ENCODE results near the gene IREB2.
A peak's percentile ranks its signal among the peaks of the same experiment; 100 is the strongest.

The IREB2 gene

GRCh38 chr15:78438619-78439285 lies 736 bp downstream of the IREB2 start:
- DNase-seq: peak; percentile 64 to 74 (median 67)
- Histone ChIP-seq H3K36me3 (ENCODE audit: control insufficient read depth in 4 of 4, insufficient read depth in 4 of 4, low read length in 3 of 4) (peaks cover 2 to 31% (median 17%) of the 10 kb centered on the region in 4 experiments), H3K27me3 (replicated peaks in 2 of 5; ENCODE audit: control insufficient read depth in 4 of 5, insufficient read depth in 5 of 5, low read length in 4 of 5) (no peaks in the 10 kb centered on the region), H3K9me3 (ENCODE audit: control extremely low read depth in 1 of 5, control insufficient read depth in 4 of 5, insufficient read depth in 2 of 5, low read depth in 1 of 5, low read length in 4 of 5) (peaks cover 0 to 2% (median 0%) of the 10 kb centered on the region in 5 experiments), H3K27ac (ENCODE audit: insufficient read depth in 1 of 2, low read depth in 1 of 2, low read length in 2 of 2, poor library complexity in 1 of 2, severe bottlenecking in 2 of 2) (peak overlapping the region; percentile 97 to 99), H3K4me1 (ENCODE audit: control extremely low read depth in 1 of 4, control insufficient read depth in 4 of 4, insufficient read depth in 4 of 4, low read length in 3 of 4) (peaks cover 8 to 34% (median 25%) of the 10 kb centered on the region in 4 experiments), H3K4me3 (ENCODE audit: control insufficient read depth in 1 of 7, extremely low read depth in 1 of 7, insufficient read depth in 4 of 7, low read depth in 2 of 7, low read length in 6 of 7) (peak overlapping the region; percentile 67 to 96 (median 93))
- POLR2A ChIA-PET: interaction anchor here (1.0 to 1.2 kb wide), 3 partner anchors 14 to 34 kb away, joined by 3 to 4 read pairs (median 3); no protein-coding TSS in a partner anchor
- 0% methylated on average over 15 of the region's 23 CpGs for WGBS (ENCODE audit: insufficient coverage)
- CTCF ChIA-PET: interaction anchor here (1.2 to 4.3 kb wide), 2 partner anchors 11 to 20 kb away, joined by 3 to 29 read pairs; no protein-coding TSS in a partner anchor

GRCh38 chr15:78440375-78441373 lies 2.7 kb downstream of the IREB2 start:
- ChIA-PET POLR2A (no interaction called here), CTCF (interaction anchor here (0.9 to 1.9 kb wide), 6 partner anchors 12 to 120 kb away, joined by 3 to 4 read pairs (median 3); no protein-coding TSS in a partner anchor)

GRCh38 chr15:78444255-78444654 lies 6.2 kb downstream of the IREB2 start:
- Histone ChIP-seq H3K4me1 (ENCODE audit: control extremely low read depth in 1 of 4, control insufficient read depth in 4 of 4, insufficient read depth in 4 of 4, low read length in 3 of 4) (peaks cover 5 to 21% (median 13%) of the 10 kb centered on the region in 4 experiments), H3K36me3 (ENCODE audit: control insufficient read depth in 4 of 4, insufficient read depth in 4 of 4, low read length in 3 of 4) (peaks cover 14 to 72% (median 45%) of the 10 kb centered on the region in 4 experiments), H3K27ac (ENCODE audit: insufficient read depth in 1 of 2, low read depth in 1 of 2, low read length in 2 of 2, poor library complexity in 1 of 2, severe bottlenecking in 2 of 2) (no peak overlapping the region), H3K27me3 (replicated peaks in 2 of 5; ENCODE audit: control insufficient read depth in 4 of 5, insufficient read depth in 5 of 5, low read length in 4 of 5) (no peaks in the 10 kb centered on the region), H3K4me3 (ENCODE audit: control insufficient read depth in 1 of 7, extremely low read depth in 1 of 7, insufficient read depth in 4 of 7, low read depth in 2 of 7, low read length in 6 of 7) (no peak overlapping the region), H3K9me3 (ENCODE audit: control extremely low read depth in 1 of 5, control insufficient read depth in 4 of 5, insufficient read depth in 2 of 5, low read depth in 1 of 5, low read length in 4 of 5) (no peaks in the 10 kb centered on the region)
- WGBS (ENCODE audit: insufficient coverage): no CpG with 5 or more reads among the region's 1 CpG
- CTCF ChIA-PET: interaction anchor here (0.5 kb wide), 1 partner anchor 255 kb away, joined by 3 read pairs; no protein-coding TSS in a partner anchor
- POLR2A ChIA-PET: interaction anchor here (0.6 kb wide), 1 partner anchor 23 kb away, joined by 3 read pairs; no protein-coding TSS in a partner anchor
- no peak for DNase-seq

More at GRCh38 chr15:78440375-78441373, 2.7 kb downstream of the IREB2 start:
- Histone ChIP-seq H3K9me3 (ENCODE audit: control extremely low read depth in 1 of 5, control insufficient read depth in 4 of 5, insufficient read depth in 2 of 5, low read depth in 1 of 5, low read length in 4 of 5) (no peaks in the 10 kb centered on the region), H3K4me1 (ENCODE audit: control extremely low read depth in 1 of 4, control insufficient read depth in 4 of 4, insufficient read depth in 4 of 4, low read length in 3 of 4) (peaks cover 8 to 31% (median 24%) of the 10 kb centered on the region in 4 experiments), H3K27me3 (replicated peaks in 2 of 5; ENCODE audit: control insufficient read depth in 4 of 5, insufficient read depth in 5 of 5, low read length in 4 of 5) (no peaks in the 10 kb centered on the region), H3K36me3 (ENCODE audit: control insufficient read depth in 4 of 4, insufficient read depth in 4 of 4, low read length in 3 of 4) (peaks cover 10 to 47% (median 28%) of the 10 kb centered on the region in 4 experiments), H3K27ac (ENCODE audit: insufficient read depth in 1 of 2, low read depth in 1 of 2, low read length in 2 of 2, poor library complexity in 1 of 2, severe bottlenecking in 2 of 2) (peak overlapping the region in 1 of 2 experiments; percentile 99), H3K4me3 (ENCODE audit: control insufficient read depth in 1 of 7, extremely low read depth in 1 of 7, insufficient read depth in 4 of 7, low read depth in 2 of 7, low read length in 6 of 7) (no peak overlapping the region)
- DNase-seq: no peak
- 100% methylated on average over 2 of the region's 3 CpGs for WGBS (ENCODE audit: insufficient coverage)

- no CpG with 5 or more reads among the region's 2 CpGs for WGBS (ENCODE audit: insufficient coverage)
- H3K36me3 ChIP-seq (ENCODE audit: control insufficient read depth in 4 of 4, insufficient read depth in 4 of 4, low read length in 3 of 4): peaks cover 16 to 70% (median 42%) of the 10 kb centered on the region in 4 experiments
- H3K4me1 ChIP-seq (ENCODE audit: control extremely low read depth in 1 of 4, control insufficient read depth in 4 of 4, insufficient read depth in 4 of 4, low read length in 3 of 4): peaks cover 0 to 8% (median 4%) of the 10 kb centered on the region in 4 experiments
- CTCF ChIA-PET: no interaction called here
- H3K27ac ChIP-seq (ENCODE audit: insufficient read depth in 1 of 2, low read depth in 1 of 2, low read length in 2 of 2, poor library complexity in 1 of 2, severe bottlenecking in 2 of 2): no peak overlapping the region
- no peak for DNase-seq
- POLR2A ChIA-PET: no interaction called here
- H3K27me3 ChIP-seq (replicated peaks in 2 of 5; ENCODE audit: control insufficient read depth in 4 of 5, insufficient read depth in 5 of 5, low read length in 4 of 5): no peaks in the 10 kb centered on the region
- no peaks in the 10 kb centered on the region for H3K9me3 ChIP-seq (ENCODE audit: control extremely low read depth in 1 of 5, control insufficient read depth in 4 of 5, insufficient read depth in 2 of 5, low read depth in 1 of 5, low read length in 4 of 5)
- no peak overlapping the region for H3K4me3 ChIP-seq (ENCODE audit: control insufficient read depth in 1 of 7, extremely low read depth in 1 of 7, insufficient read depth in 4 of 7, low read depth in 2 of 7, low read length in 6 of 7)
Observed at GRCh38 chr15:78445875-78446274, 7.9 kb downstream of the IREB2 start.

GRCh38 chr15:78446551-78446950 lies 8.5 kb downstream of the IREB2 start:
- no peak overlapping the region for H3K27ac ChIP-seq (ENCODE audit: insufficient read depth in 1 of 2, low read depth in 1 of 2, low read length in 2 of 2, poor library complexity in 1 of 2, severe bottlenecking in 2 of 2)
- H3K4me3 ChIP-seq (ENCODE audit: control insufficient read depth in 1 of 7, extremely low read depth in 1 of 7, insufficient read depth in 4 of 7, low read depth in 2 of 7, low read length in 6 of 7): no peak overlapping the region
- H3K9me3 ChIP-seq (ENCODE audit: control extremely low read depth in 1 of 5, control insufficient read depth in 4 of 5, insufficient read depth in 2 of 5, low read depth in 1 of 5, low read length in 4 of 5): no peaks in the 10 kb centered on the region
- no peak for DNase-seq
- H3K27me3 ChIP-seq (replicated peaks in 2 of 5; ENCODE audit: control insufficient read depth in 4 of 5, insufficient read depth in 5 of 5, low read length in 4 of 5): no peaks in the 10 kb centered on the region
- H3K36me3 ChIP-seq (ENCODE audit: control insufficient read depth in 4 of 4, insufficient read depth in 4 of 4, low read length in 3 of 4): peaks cover 14 to 67% (median 42%) of the 10 kb centered on the region in 4 experiments
- WGBS (ENCODE audit: insufficient coverage): 100% methylated on average over 3 of the region's 3 CpGs
- peaks cover 0 to 4% (median 3%) of the 10 kb centered on the region in 4 experiments for H3K4me1 ChIP-seq (ENCODE audit: control extremely low read depth in 1 of 4, control insufficient read depth in 4 of 4, insufficient read depth in 4 of 4, low read length in 3 of 4)
- CTCF ChIA-PET: no interaction called here
- POLR2A ChIA-PET: no interaction called here

DNA sequence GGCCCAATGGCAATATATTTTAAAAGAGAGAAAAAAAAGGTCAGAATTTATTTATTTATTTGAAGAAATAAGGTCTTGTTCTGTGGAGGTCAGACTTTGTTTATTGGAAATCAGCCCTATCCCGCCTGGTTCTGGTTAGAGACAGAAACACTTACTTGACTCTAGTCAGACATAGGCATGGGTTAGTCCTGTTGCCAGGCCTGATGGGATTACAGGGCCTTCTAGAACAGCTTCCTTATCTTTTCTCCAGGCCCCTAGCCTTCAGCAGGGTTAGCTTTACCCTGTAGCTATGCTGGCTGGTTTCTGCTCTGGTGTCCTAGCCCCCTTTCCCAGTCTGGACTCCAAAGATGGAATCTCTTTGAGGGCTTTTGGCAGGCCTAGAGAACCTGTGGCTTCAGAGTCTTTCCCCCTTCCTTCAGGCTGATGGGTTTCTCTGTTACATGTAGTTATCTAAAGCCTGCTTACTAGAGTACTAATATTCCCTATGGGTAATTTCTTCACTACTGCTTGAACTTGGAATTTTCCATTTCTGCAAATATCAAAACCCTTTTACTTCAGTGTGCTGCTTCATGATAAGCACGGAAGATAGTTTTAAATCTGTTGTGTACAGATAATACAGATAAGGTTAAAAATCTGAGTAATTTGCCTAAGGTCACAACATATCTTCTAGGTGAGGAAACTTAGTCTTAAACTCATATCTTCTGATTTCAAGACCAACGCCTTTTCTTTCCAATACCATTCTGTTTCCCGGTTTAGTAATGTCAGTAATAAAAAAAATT lies 10.6 kb downstream of the IREB2 start:
- Histone ChIP-seq H3K9me3 (ENCODE audit: control extremely low read depth in 1 of 5, control insufficient read depth in 4 of 5, insufficient read depth in 2 of 5, low read depth in 1 of 5, low read length in 4 of 5) (no peaks in the 10 kb centered on the region), H3K4me3 (ENCODE audit: control insufficient read depth in 1 of 7, extremely low read depth in 1 of 7, insufficient read depth in 4 of 7, low read depth in 2 of 7, low read length in 6 of 7) (no peak overlapping the region), H3K4me1 (ENCODE audit: control extremely low read depth in 1 of 4, control insufficient read depth in 4 of 4, insufficient read depth in 4 of 4, low read length in 3 of 4) (peaks cover 3 to 11% (median 9%) of the 10 kb centered on the region in 4 experiments), H3K27me3 (replicated peaks in 2 of 5; ENCODE audit: control insufficient read depth in 4 of 5, insufficient read depth in 5 of 5, low read length in 4 of 5) (no peaks in the 10 kb centered on the region), H3K27ac (ENCODE audit: insufficient read depth in 1 of 2, low read depth in 1 of 2, low read length in 2 of 2, poor library complexity in 1 of 2, severe bottlenecking in 2 of 2) (peak overlapping the region in 1 of 2 experiments; percentile 37), H3K36me3 (ENCODE audit: control insufficient read depth in 4 of 4, insufficient read depth in 4 of 4, low read length in 3 of 4) (peaks cover 14 to 52% (median 31%) of the 10 kb centered on the region in 4 experiments)
- POLR2A ChIA-PET: no interaction called here
- CTCF ChIA-PET: interaction anchor here (1.6 to 1.8 kb wide), 2 partner anchors 33 to 140 kb away, joined by 5 to 8 read pairs; no protein-coding TSS in a partner anchor
- no peak for DNase-seq
- 100% methylated on average over 1 of the region's 4 CpGs for WGBS (ENCODE audit: insufficient coverage)

Measured in common myeloid progenitor, CD34-positive (primary cell).